AG04450 (cell line): Measurements from ENCODE around the gene CHN1. TPM values are rescaled to one million over a fixed set of nuclear protein-coding genes. Genes with fewer than 3 reads are reported as not detected.

Source experiments
- CTCF ChIA-PET: fragments of 300-600, 350-600 bp; formaldehyde crosslinking; extraction: SDS; loops from one replicate; lab custom pipeline; 2022; ENCODE audit warnings: antibody characterized with exemption, inconsistent platforms; lab: Charles Lee
- POLR2A ChIA-PET: fragments of 350-600 bp; formaldehyde crosslinking; extraction: SDS; loops from one replicate; lab custom pipeline; 2021; ENCODE audit warnings: antibody characterized with exemption, inconsistent platforms; lab: Yijun Ruan, JAX
- DNase-seq: peaks from one replicate; pipeline ENCODE4 v3.0.0-alpha.2; 2011; ENCODE audit warnings: low read depth, low spot score
- H3K27ac ChIP-seq: one replicate; pipeline ENCODE4 v1.5.1; 2012; ENCODE audit warnings: low read depth, low read length, control low read depth
- H3K27me3 ChIP-seq: one replicate; pipeline ENCODE4 v1.6.0; 2012; ENCODE audit warnings: low read length; ENCODE audit not compliant: control insufficient read depth, insufficient read depth
- H3K4me3 ChIP-seq: 2 replicates; pipeline ENCODE4 v1.5.1; 2011; ENCODE audit warnings: mild to moderate bottlenecking, low read depth, low read length, control low read depth
- H3K9me3 ChIP-seq: 2 replicates; pipeline ENCODE4 v1.5.1; 2012; ENCODE audit warnings: low read length; ENCODE audit not compliant: control insufficient read depth, insufficient read depth
- CTCF ChIP-seq: IDR thresholded peaks from 2 replicates; pipeline ENCODE4 v1.5.1; 2011; ENCODE audit warnings: low read depth, low read length, control low read depth, inconsistent platforms
- polyA plus RNA-seq: library from polyadenylated mRNA; depleted of rRNA; stranded (reverse); fragments of >200 nt; gene quantifications from 2 replicates; pipeline ENCODE4 v1.2.3, GENCODE V29; 2011

CHN1 gene
- polyA plus RNA-seq, 1 experiment = 258 TPM

DNA sequence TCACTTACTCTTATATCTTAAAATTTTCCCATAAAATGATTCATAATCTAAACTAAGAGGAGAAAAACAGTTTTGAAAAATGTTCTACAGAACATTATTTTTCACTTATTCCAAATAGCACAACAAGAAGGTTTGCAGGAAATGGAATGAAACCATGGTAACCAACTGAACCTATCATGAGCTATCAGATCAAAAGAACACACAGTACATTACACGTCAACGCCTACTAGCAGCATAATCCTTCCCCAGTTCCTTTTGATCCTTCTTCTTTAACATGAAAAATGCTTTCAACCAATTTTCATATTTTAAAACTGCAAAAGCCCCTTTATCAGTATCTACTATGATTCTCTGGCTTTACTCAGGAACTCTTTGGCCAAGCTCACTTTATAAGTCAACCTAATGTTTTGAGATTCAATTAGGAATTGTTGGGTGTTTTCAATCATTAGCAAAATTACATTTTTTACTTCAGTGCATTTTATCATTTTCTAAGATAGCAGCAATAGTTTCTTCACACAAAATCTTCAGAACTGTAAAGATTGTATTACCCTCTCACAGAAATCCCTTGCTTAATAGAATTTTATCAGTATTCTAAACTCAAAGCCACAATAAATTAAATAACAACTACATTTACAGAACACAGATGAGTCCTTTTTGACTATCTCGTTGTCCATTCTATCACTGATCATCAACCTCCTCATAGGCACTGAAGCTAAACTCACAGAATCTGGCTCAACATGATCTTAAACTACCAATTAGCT lies 102.5 kb downstream of the CHN1 start:
- POLR2A ChIA-PET = no interaction called here
- H3K27ac ChIP-seq = no peak overlapping the region

DNA sequence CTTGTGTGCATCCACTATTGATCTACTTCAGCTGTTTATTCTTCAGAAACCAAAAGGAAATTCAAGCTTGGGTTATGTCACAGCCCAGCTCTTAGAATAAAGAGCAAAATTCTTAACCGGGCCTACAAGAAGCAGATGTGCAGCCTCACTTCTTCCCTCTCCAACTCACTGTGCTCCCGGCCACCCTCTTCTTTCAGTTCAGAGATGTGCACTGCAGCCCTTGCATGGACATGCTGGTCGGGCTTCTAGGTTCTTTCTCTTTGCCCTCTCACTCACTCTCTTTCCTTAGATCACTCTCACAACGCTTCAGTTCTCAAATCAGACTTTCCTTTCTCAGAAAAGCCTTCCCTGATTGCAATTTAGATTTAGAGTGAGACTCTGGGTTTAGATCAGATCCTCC lies 104.1 kb downstream of the CHN1 start:
- no peak for DNase-seq
- Histone ChIP-seq H3K27ac (no peak overlapping the region), H3K27me3 (no peaks in the 10 kb centered on the region), H3K4me3 (peak overlapping the region; percentile 0; the same call in 1 of the 2 replicates), H3K9me3 (no peaks in the 10 kb centered on the region)
- TF ChIP-seq CTCF = 0 out of 2 replicates have a peak, but pooled peaks have one; percentile 12
- ChIA-PET CTCF (interaction anchor here (0.6 to 1.8 kb wide), 5 partner anchors 23 to 153 kb away, joined by 3 to 7 read pairs (median 5); no protein-coding TSS in a partner anchor), POLR2A (no interaction called here)

More for the DNA sequence above, 102.5 kb downstream of the CHN1 start:
- Histone ChIP-seq H3K27me3 (no peaks in the 10 kb centered on the region), H3K9me3 (no peaks in the 10 kb centered on the region), H3K4me3 (no peak overlapping the region)
- no peak for DNase-seq
- CTCF ChIA-PET = interaction anchor here (1.2 to 1.8 kb wide), 2 partner anchors 83 to 154 kb away, joined by 6 to 7 read pairs; no protein-coding TSS in a partner anchor
- no peak for TF ChIP-seq CTCF

- ChIA-PET CTCF (interaction anchor here (1.0 to 1.2 kb wide), 3 partner anchors 87 to 126 kb away, joined by 3 to 4 read pairs (median 3); no protein-coding TSS in a partner anchor), POLR2A (interaction anchor here (0.6 kb wide), 1 partner anchor 80 kb away, joined by 4 read pairs; no protein-coding TSS in a partner anchor)
- no peak for DNase-seq
- Histone ChIP-seq H3K4me3 (no peak overlapping the region), H3K9me3 (no peaks in the 10 kb centered on the region), H3K27me3 (no peaks in the 10 kb centered on the region), H3K27ac (no peak overlapping the region)
- TF ChIP-seq CTCF = no peak
Measured at GRCh38 chr2:174897286-174897685, 107.9 kb downstream of the CHN1 start.

DNA sequence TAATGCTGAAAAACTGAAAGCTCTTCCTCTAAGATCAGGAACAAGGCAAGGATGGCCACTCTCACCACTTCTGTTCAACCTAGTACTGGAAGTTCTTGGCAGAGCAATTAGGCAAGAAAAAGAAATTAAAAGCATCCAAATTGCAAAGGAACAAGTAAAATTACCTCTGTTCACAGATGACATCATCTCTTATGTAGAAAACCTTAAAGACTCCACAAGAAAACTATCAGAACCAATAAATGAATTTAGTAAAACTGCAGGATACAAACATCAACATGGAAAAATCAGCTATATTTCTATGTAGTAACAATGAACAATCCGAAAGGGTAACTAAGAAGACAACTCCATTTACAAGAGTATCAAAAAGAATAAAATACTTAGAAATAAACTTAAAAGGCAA lies 112.2 kb downstream of the CHN1 start:
- Histone ChIP-seq H3K27ac (no peak overlapping the region), H3K9me3 (no peaks in the 10 kb centered on the region), H3K27me3 (no peaks in the 10 kb centered on the region), H3K4me3 (no peak overlapping the region)
- ChIA-PET CTCF (no interaction called here), POLR2A (no interaction called here)
- TF ChIP-seq CTCF = no peak
- no peak for DNase-seq

- POLR2A ChIA-PET = no interaction called here
- Histone ChIP-seq H3K9me3 (no peaks in the 10 kb centered on the region), H3K27ac (no peak overlapping the region), H3K27me3 (no peaks in the 10 kb centered on the region), H3K4me3 (no peak overlapping the region)
- CTCF ChIA-PET = no interaction called here
- DNase-seq = no peak
- TF ChIP-seq CTCF = no peak
Measured at GRCh38 chr2:174892546-174892945, 112.6 kb downstream of the CHN1 start.
